Measurements from ENCODE around the gene FGF14.

Gene FGF14

DNA sequence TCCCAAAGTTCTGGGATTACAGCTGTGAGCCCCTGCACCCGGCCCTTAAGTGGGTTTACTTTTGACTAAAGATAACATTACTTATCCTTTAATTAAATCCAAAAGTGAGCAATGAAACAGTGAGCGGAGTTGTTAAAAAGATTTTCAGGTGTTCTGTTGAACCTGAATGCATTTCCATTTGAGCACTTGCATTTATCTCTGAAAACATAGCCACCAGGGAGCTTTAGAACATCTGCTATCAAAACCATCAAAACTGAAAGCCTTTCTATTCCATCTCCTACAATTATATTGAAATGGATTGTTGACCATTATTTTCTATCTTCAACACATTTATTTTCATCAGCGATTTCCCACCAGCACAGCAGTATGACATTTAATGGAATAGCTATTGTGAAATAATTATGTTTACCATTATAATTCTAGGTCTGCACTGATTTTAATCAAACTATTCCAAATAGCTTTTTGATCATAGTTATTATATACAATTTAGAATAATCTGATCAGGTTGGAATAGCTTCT is 269.0 kb downstream of the FGF14 start:
- no peak overlapping the region for H3K4me3 ChIP-seq (replicated peaks; ENCODE audit: low read depth, low read length)
- TF ChIP-seq CTCF (IDR thresholded peaks at IDR 0.05; ENCODE audit: low read depth, low read length, missing control alignments), result no peak
- DNase-seq (ENCODE audit: extremely low read depth, low read depth), result no peak

- no peak for DNase-seq (ENCODE audit: extremely low read depth, low read depth)
- no peak for TF ChIP-seq CTCF (IDR thresholded peaks at IDR 0.05; ENCODE audit: low read depth, low read length, missing control alignments)
- no peak overlapping the region for H3K4me3 ChIP-seq (replicated peaks; ENCODE audit: low read depth, low read length)
Observed at GRCh38 chr13:102131246-102131645, 270.6 kb downstream of the FGF14 start.

GRCh38 chr13:102128216-102128810 is 273.5 kb downstream of the FGF14 start:
- H3K4me3 ChIP-seq (replicated peaks; ENCODE audit: low read depth, low read length), result no peak overlapping the region
- TF ChIP-seq CTCF (IDR thresholded peaks at IDR 0.05; ENCODE audit: low read depth, low read length, missing control alignments), result no peak
- DNase-seq (ENCODE audit: extremely low read depth, low read depth), result peak; percentile 40

DNA sequence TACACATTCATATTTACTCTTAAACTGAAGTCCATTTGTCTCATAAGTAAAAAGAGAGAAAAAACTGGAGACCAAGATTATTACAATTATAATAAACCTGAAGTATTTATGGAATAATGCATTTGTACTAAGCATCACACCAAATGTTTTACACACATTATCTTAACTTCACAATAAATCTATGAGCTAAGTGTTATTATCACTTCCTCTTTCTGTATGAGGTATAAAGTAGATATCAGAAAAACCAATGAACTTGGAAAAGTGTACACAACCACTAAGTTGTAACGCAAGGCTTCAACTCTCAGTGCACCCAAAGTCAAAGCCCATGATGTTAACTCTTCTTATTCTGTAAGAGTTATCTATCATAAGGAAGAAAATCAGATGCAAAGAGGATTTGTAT is 274.7 kb downstream of the FGF14 start:
- no peak for DNase-seq (ENCODE audit: extremely low read depth, low read depth)
- no peak for TF ChIP-seq CTCF (IDR thresholded peaks at IDR 0.05; ENCODE audit: low read depth, low read length, missing control alignments)
- no peak overlapping the region for H3K4me3 ChIP-seq (replicated peaks; ENCODE audit: low read depth, low read length)

DNA sequence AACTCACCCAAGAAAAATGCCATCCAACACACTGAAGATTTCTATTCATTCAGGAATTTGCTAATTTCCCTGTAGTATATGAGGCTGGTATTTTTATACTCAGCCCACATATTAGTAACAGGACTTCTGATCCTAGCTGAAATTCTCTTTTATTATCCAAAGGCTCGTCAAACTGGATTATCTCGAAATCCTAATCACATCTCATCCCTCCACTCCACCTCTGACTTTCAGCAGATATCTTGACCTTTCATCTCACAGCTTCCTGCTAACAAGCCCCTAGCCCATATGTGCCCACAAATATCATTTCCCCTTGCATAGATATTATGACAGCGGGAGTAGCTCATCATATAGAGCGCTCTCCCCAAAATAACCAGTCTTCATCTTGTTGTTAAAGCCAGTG is 279.7 kb downstream of the FGF14 start:
- no peak for DNase-seq (ENCODE audit: extremely low read depth, low read depth)
- no peak overlapping the region for H3K4me3 ChIP-seq (replicated peaks; ENCODE audit: low read depth, low read length)
- no peak for TF ChIP-seq CTCF (IDR thresholded peaks at IDR 0.05; ENCODE audit: low read depth, low read length, missing control alignments)

DNA sequence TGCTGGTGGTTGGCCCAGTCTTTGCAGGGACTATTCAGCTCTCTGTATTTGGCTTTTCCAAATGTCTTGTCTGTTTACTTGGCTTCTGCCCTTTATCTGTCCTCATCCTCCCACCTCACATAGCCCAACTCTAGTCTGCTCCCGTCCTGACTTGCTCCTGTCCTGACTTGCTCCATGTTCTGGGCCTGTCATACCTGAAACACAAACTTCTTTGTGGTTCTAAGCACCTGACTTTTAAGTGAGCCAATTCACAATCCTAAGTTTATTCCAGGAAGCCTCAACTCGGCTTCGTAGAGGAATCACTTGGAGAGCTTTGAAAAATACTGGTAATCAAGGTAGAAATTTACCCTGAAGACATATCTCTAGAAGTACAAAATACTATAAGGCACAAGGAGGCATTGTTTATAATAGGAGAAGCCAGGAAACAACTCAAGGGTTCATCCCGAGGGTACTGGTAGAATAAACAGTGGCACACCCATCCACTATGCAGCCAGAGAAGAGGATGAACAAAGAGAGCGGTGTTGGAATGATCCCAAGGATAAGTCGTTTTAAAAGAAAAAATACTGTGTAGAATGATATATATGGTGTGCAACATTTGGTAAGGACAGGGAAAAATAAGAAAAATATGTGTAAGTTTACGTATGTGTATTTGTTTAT is 284.5 kb downstream of the FGF14 start:
- TF ChIP-seq CTCF (IDR thresholded peaks at IDR 0.05; ENCODE audit: low read depth, low read length, missing control alignments), result no peak
- DNase-seq (ENCODE audit: extremely low read depth, low read depth), result no peak
- H3K4me3 ChIP-seq (replicated peaks; ENCODE audit: low read depth, low read length), result no peak overlapping the region

All from HFF-Myc (cell line).